IPS-18a (cell line): ENCODE data around the gene SULT1A1.
"Not testable (repeated sequence)": the region's sequence is repeated elsewhere in the genome, so short reads cannot be mapped to it uniquely, and the experiment has no call there.

Experiments
- H3K27ac ChIP-seq: one replicate; pipeline ENCODE4 v1.5.1; 2013; ENCODE audit warnings: low read length
- H3K27me3 ChIP-seq: one replicate; pipeline ENCODE4 v1.6.1; 2013; ENCODE audit warnings: mild to moderate bottlenecking, low read length; ENCODE audit not compliant: control insufficient read depth, insufficient read depth
- H3K36me3 ChIP-seq: one replicate; pipeline ENCODE4 v1.6.1; 2013; ENCODE audit warnings: low read depth, low read length; ENCODE audit not compliant: control insufficient read depth
- H3K4me1 ChIP-seq: one replicate; pipeline ENCODE4 v1.6.1; 2013; ENCODE audit warnings: low read depth, low read length; ENCODE audit not compliant: control insufficient read depth
- H3K4me3 ChIP-seq: one replicate; pipeline ENCODE4 v1.5.1; 2013; ENCODE audit warnings: low read length
- H3K9ac ChIP-seq: one replicate; pipeline ENCODE4 v1.6.1; 2013; ENCODE audit warnings: mild to moderate bottlenecking, low read length, moderate library complexity
- H3K9me3 ChIP-seq: one replicate; pipeline ENCODE4 v1.6.1; 2013; ENCODE audit warnings: low read depth, low read length; ENCODE audit not compliant: control insufficient read depth

SULT1A1 gene

GRCh38 chr16:28606291-28607115 is 3.3 kb downstream of the SULT1A1 start:
- Histone ChIP-seq H3K36me3 (no peaks in the 10 kb centered on the region), H3K9me3 (no peaks in the 10 kb centered on the region), H3K9ac (no peak overlapping the region), H3K27ac (no peak overlapping the region), H3K27me3 (no peaks in the 10 kb centered on the region), H3K4me1 (peaks cover 3% of the 10 kb centered on the region), H3K4me3 (no peak overlapping the region)

- H3K36me3 ChIP-seq = no peaks in the 10 kb centered on the region
- no peaks in the 10 kb centered on the region for H3K9me3 ChIP-seq
- no peak overlapping the region for H3K27ac ChIP-seq
- H3K27me3 ChIP-seq = no peaks in the 10 kb centered on the region
- H3K4me1 ChIP-seq = no peaks in the 10 kb centered on the region
- H3K4me3 ChIP-seq = no peak overlapping the region
- H3K9ac ChIP-seq = no peak overlapping the region
Observed at GRCh38 chr16:28604186-28604565, 5.7 kb downstream of the SULT1A1 start.

- no peak overlapping the region for H3K4me3 ChIP-seq
- no peaks in the 10 kb centered on the region for H3K27me3 ChIP-seq
- H3K36me3 ChIP-seq = no peaks in the 10 kb centered on the region
- H3K9ac ChIP-seq = no peak overlapping the region
- no peak overlapping the region for H3K27ac ChIP-seq
- no peaks in the 10 kb centered on the region for H3K4me1 ChIP-seq
- H3K9me3 ChIP-seq = no peaks in the 10 kb centered on the region
Observed at GRCh38 chr16:28603381-28604185, 6.3 kb downstream of the SULT1A1 start.

GRCh38 chr16:28602529-28602928 is 7.3 kb downstream of the SULT1A1 start:
- Histone ChIP-seq H3K4me3 (no peak overlapping the region), H3K9me3 (no peaks in the 10 kb centered on the region), H3K36me3 (no peaks in the 10 kb centered on the region), H3K9ac (no peak overlapping the region), H3K4me1 (peaks cover 6% of the 10 kb centered on the region), H3K27me3 (no peaks in the 10 kb centered on the region), H3K27ac (no peak overlapping the region)

DNA sequence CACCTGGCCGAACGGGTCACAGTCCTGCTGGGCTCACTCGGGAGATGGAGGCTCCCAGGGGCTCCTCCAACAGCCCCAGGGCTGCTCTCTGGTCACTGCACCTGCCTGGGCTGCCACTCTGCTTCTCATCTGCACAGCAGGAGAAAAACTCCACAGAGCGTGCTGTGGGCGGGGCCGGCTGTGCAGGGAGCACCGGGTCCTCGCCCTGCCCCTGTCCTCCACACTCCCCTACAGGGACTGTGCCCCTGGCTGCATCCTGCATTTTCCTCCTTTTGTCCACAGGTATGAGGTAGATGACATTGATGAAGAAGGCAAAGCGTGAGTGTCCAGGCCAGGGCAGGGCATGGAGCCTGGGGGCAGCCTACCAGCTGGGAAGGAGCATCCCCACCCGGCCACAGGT is 7.8 kb downstream of the SULT1A1 start:
- H3K4me3 ChIP-seq, H3K4me1 ChIP-seq, H3K27me3 ChIP-seq, H3K9me3 ChIP-seq, H3K36me3 ChIP-seq, H3K27ac ChIP-seq, H3K9ac ChIP-seq: not testable (repeated sequence)

- H3K9me3 ChIP-seq = not testable (repeated sequence)
Observed at GRCh38 chr16:28601589-28601988, 8.3 kb downstream of the SULT1A1 start.

GRCh38 chr16:28600965-28601364 is 8.9 kb downstream of the SULT1A1 start:
- H3K27me3 ChIP-seq, H3K27ac ChIP-seq, H3K4me3 ChIP-seq, H3K36me3 ChIP-seq, H3K9ac ChIP-seq, H3K9me3 ChIP-seq: not testable (repeated sequence)
- peaks cover 12% of the 10 kb centered on the region for H3K4me1 ChIP-seq

More at GRCh38 chr16:28601589-28601988, 8.3 kb downstream of the SULT1A1 start:
- H3K9ac ChIP-seq, H3K36me3 ChIP-seq, H3K4me3 ChIP-seq, H3K27ac ChIP-seq, H3K27me3 ChIP-seq: not testable (repeated sequence)
- H3K4me1 ChIP-seq = peaks cover 12% of the 10 kb centered on the region

GRCh38 chr16:28599377-28600285 is 10.2 kb downstream of the SULT1A1 start:
- not testable (repeated sequence) for H3K9me3 ChIP-seq, H3K27me3 ChIP-seq, H3K9ac ChIP-seq, H3K4me3 ChIP-seq, H3K27ac ChIP-seq, H3K36me3 ChIP-seq
- peaks cover 12% of the 10 kb centered on the region for H3K4me1 ChIP-seq

DNA sequence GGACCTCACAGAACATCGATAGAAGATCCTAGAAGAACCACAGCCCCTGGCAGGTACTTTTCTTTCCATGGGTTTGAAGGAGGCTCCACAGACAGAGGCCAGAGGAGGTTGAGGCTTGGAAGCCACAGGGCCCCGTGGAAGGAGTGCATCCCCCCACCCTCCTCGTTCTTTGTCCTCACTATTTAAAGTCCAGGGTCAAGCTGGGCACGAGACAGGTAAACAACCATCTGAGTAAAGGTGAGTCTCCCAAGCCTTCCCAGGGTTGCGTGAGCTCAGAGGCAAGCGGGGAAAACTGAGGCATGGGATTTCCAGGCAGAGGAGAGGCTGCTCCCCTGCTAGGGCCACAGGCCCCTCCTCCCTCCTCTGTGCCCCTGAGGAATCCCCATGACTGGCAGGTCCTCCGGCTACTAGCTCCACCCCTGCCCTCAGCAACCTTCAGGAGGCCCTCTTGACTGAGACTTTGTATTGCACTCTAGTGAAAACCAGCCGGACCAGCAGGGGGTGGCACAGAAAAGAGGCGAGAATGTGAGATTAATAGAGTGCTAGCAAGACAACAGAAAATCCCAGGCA is 12.1 kb downstream of the SULT1A1 start:
- Histone ChIP-seq H3K9me3 (no peaks in the 10 kb centered on the region), H3K27me3 (no peaks in the 10 kb centered on the region), H3K27ac (no peak overlapping the region), H3K4me1 (peaks cover 12% of the 10 kb centered on the region), H3K9ac (no peak overlapping the region), H3K4me3 (no peak overlapping the region), H3K36me3 (no peaks in the 10 kb centered on the region)

- Histone ChIP-seq H3K9ac (no peak within 1 kb of the TSS), H3K4me3 (no peak within 1 kb of the TSS), H3K4me1 (peaks cover 12% of the 10 kb centered on the region), H3K36me3 (no peaks in the 10 kb centered on the region), H3K27ac (no peak within 1 kb of the TSS), H3K27me3 (no peaks in the 10 kb centered on the region), H3K9me3 (no peaks in the 10 kb centered on the region)
Observed at GRCh38 chr16:28596840-28597691, 12.8 kb downstream of the SULT1A1 start, which contains the start of gene SULT1A2. Gene SULT1A2, minus strand, starts transcription at chr16:28597050. Its CDS starts 1,120 bp downstream, at chr16:28595930.
